Esophagus squamous epithelium (tissue), 4 donors: ENCODE results near the gene CACNB2.

ENCODE experiments used
- CTCF ChIP-seq, 6 experiments: fragments of 450-650 bp in 4 of 6; fragments of 200-600 bp in 2 of 6; sonication (generic) in 2 of 6; IDR thresholded peaks; one replicate each; pipeline ENCODE4 v1.5.1; 2016 to 2019; ENCODE audit warnings: antibody characterized with exemption in 6 of 6, mild to moderate bottlenecking in 4 of 6, moderate library complexity in 4 of 6
- POLR2A ChIP-seq, 4 donors: fragments of 450-650 bp; IDR thresholded peaks; one replicate each; pipeline ENCODE4 v1.6.1; 2017; ENCODE audit warnings: antibody characterized with exemption in 4 of 4, mild to moderate bottlenecking in 4 of 4, moderate library complexity in 3 of 4

DNA sequence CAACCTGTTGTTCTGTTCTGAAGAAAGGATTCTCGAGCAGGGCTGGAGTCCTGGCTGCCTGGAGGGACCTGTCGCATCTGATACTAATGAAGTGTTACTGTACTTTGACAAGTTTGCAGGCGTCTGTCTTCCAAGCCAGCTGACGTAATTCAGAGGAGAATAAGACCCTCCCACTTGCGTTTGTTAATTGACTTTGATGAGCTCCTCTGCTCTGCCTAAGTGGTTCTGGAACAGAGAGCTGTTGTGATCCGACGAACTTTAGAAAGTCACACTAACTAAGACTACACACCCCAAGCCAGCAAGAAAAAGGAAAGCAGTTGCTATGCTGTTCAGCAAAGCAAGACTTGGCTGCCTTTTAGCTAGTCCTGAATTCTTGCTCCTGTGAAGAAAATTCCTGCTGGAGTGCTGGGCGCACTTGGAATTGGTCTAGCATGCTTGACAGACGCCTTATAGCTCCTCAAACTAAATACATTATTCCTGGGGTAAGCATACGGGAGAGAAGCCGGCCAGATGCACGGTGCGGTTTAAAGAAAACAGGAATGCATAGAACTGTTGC, 200.3 kb downstream of the CACNB2 start:
- TF ChIP-seq CTCF (IDR thresholded peaks at IDR 0.05) (no peak), POLR2A (IDR thresholded peaks at IDR 0.05) (no peak)
